GM13976 (cell line): Measurements from ENCODE around the gene TSPAN19.

Source experiments
- DNase-seq: peaks from one replicate; pipeline ENCODE4 v3.0.0; 2012; ENCODE audit warnings: low spot score
- CTCF ChIP-seq: IDR thresholded peaks from 2 replicates; pipeline ENCODE4 v1.5.1; 2012; ENCODE audit warnings: borderline replicate concordance, mild to moderate bottlenecking; ENCODE audit not compliant: insufficient read depth; ENCODE audit errors: extremely low read depth, missing control alignments, control extremely low read depth
- in situ Hi-C: fragments of 300-500 bp; cut with MboI; formaldehyde crosslinking; loops from one replicate; pipeline ENCODE4 v1.12.0; 2022; ENCODE audit warnings: low sequenced_read_pairs, mixed read lengths, inconsistent platforms; ENCODE audit not compliant: unreplicated experiment

TSPAN19 gene

GRCh38 chr12:84973026-84973425 is 63.1 kb downstream of the TSPAN19 start:
- no peak for TF ChIP-seq CTCF
- in situ Hi-C loops, result no loop called here
- DNase-seq, result no peak

GRCh38 chr12:84969226-84969625 is 66.9 kb downstream of the TSPAN19 start:
- DNase-seq, result no peak
- in situ Hi-C loops, result no loop called here
- TF ChIP-seq CTCF, result no peak
